ENCODE measurements around the gene KLF15.

The KLF15 gene

GRCh38 chr3:126319701-126320295, 37.4 kb downstream of the KLF15 start:
- no peak for DNase-seq

- no peak for DNase-seq
These were observed 39.9 kb downstream of the KLF15 start for GRCh38 chr3:126317029-126317996.

GRCh38 chr3:126316501-126316939, 40.7 kb downstream of the KLF15 start:
- no peak for DNase-seq

- DNase-seq: no peak
These were observed 41.2 kb downstream of the KLF15 start for GRCh38 chr3:126316031-126316461.

DNA sequence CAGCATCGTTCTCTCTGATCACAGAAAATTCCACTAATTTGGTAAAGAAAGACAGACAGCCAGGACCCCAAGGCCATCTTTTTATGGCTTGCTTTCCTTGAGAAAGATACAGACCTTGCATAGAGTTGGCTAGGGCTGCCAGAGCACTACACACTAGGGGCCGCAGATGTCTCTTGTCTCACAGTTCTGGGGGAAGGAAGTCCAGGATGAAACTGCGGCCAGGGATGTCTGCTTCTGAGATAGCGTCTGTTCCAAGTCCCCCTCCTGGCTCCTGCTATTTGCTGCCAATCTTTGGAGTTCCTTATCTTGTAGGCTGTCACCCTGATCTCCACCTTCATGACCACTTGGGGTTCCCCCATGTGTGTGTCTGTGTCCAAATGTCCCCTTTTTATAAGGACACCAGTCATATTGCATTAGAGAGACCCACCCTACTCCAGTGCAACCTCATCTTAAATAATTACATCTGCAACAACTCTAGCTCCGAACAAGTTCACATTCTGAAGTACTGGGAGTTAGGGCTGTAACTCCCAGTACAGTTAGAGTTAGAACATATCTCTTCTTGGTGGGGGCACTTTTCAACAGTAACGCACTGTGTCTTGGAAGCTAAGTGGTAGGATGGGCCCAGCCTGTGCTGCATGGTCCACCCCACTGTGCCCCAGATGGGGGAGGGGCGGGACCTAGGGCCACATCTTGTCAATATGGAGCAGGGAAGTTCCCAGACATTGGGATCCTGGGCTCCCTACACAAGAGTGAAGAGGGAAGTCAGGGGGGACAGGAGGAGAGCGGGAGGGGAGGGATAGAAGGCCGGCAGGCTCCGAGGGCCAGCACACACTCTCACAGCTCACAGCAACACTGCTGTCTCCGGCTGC, 42.2 kb downstream of the KLF15 start:
- no peak for DNase-seq

GRCh38 chr3:126314305-126314789, 42.9 kb downstream of the KLF15 start:
- no peak for DNase-seq

DNA sequence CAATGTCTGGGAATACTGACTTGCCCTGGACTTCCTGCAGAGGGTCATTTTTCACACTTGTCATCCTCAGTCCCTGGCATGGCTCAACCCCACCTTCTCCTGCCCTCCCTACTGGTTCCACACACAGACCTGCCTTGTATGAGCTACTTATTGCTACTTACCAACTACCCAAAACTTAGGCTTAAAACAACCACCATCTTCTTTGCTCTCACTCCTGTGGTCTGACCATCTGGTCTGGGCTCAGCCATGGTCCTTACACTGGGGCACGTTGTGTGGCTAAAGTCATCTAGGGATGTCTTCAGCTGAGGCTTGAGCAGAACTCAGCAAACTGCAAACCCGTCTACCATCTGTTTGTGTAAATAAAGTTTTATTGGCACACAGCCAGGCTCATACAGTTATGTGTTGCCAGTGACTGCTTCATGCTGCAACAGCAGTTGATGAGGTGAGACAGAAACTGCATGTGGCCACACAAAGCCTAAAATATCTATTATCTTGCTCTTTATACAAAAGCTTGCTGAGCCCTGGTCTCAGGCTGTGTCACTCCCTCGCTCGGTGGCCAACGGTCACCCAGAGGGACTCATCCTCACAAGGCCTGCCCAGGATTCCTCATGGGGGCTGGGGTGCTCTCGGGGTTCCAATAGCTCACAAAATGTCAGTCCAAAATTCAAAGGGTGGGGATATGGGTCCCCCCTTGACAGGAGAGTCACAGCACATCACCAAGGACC, 43.5 kb downstream of the KLF15 start:
- no peak for DNase-seq

- DNase-seq: no peak
These were observed 44.0 kb downstream of the KLF15 start for GRCh38 chr3:126313166-126313565.

- DNase-seq: no peak
These were observed 44.9 kb downstream of the KLF15 start for GRCh38 chr3:126312341-126312740.

- no peak for DNase-seq
These were observed 45.8 kb downstream of the KLF15 start for GRCh38 chr3:126311338-126311978.

GRCh38 chr3:126310816-126311215, 46.4 kb downstream of the KLF15 start:
- DNase-seq: no peak

DNA sequence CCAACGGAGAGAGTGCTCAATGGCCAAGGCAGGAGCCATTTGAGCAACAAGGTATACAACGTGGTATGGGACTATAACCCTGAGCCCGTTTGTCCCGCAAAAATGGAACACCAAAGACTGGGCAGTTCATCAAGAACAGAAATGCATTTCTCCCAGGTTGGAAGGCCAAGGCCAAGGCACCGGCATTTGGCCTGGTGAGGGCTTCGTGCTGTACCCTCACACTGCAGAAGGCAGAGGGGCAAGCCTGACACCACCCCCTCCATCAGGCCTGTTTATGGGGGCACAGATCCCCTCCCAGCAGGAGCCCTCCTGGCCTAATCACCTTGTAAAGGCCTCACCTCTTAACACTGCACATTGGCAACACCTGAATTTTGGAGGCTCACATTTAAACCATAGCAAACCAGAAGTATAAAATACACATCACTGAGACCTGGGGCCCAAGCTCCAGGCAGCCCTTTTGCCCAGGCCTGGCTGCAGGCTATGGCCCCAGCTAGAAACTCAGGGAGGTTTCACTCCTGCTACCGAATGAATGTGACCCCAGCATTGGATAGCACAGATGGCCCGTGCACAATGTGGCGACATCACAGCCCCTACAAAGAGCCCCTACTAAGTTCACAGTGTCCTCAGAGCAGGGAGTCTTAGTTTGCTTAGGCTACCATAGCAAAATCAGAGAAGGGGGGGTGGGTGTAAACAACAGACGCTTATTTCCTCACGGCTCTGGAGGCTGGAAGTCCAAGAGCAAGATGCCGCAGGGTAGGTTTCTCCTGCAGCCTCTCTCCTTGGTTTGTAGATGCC, 47.1 kb downstream of the KLF15 start:
- DNase-seq: no peak

DNA sequence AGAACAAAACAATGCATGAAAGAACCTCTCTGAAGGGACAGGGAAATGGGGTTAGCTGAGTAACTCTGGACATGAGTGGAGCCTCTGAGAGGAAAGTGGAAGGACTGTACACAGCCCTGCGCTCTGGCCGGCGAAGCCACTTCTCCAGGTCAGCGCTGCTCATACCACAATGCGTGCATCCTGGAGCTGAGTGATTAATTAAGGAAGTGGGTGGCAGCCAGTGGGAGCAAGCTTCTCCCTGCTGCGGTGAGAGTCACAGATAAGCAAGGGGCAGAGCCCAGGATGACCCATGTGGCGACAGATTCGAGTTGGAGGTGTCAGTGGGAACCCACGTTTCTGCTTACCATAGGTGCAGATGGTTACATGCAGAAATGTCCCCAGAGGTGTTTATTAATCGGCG, 48.0 kb downstream of the KLF15 start:
- no peak for DNase-seq

GRCh38 chr3:126308394-126309125, 48.6 kb downstream of the KLF15 start:
- DNase-seq: no peak

DNA sequence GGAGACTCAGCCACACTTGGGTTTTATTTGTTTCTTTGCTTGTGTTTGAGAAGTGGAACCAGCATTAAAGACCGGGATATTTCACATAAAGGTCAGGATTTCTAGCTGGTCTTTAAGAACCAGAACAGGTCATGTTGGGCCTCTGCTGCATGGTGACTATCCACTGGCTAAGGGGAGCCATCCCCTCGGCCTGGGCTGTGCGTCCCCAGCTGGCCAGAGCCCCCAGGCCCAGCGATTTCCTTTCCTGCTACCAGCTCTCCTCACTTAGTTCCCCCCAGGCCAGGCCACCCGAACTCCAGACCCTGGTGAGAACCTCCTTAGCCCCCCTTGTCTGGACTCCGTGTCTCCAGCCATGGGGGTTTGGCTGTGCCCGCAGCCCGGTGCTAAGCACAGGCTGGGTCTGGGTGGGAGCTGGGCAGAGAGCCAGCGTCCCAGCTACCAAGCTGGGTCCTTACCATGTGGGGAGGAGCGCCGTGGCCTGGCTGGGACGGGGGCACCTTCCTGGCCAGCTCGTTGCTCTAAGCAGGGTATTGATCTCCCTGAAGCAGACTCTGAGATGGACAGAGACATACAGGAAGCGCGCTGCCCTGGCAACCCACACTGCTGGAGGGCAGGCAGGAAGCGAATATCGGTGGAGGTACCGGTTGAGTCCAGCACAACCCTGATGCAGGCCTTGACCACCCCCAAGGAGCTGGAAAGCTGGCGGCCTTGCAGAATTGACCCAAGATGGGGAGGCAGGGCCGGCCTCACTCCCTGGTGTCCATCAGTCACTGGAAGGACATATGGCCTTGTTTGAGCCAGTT, 49.4 kb downstream of the KLF15 start:
- no peak for DNase-seq

GRCh38 chr3:126306888-126307482, 50.2 kb downstream of the KLF15 start:
- no peak for DNase-seq

DNA sequence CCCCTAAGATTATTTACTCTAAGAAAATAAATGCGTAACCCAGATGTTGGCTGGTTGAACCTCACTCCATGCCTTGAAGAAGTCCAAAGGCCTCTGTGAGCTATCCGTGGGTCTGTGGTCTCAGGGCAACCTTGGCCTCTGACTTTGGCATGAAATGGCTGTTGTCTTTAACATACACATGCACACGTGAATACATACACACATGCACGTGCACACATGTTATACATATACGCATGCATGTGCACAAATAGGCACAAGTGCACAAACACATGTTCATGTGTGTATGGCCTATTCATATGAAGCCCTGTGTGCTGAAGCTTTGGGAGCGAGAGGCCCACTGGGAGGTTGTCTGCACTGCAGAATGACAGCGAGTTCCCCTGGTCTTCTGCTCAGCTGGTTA, 50.8 kb downstream of the KLF15 start:
- DNase-seq: no peak

GRCh38 chr3:126305427-126305826, 51.8 kb downstream of the KLF15 start:
- DNase-seq: no peak

GRCh38 chr3:126304704-126305103, 52.5 kb downstream of the KLF15 start:
- no peak for DNase-seq

Measured in CD4-positive, alpha-beta T cell treated with Interferon alpha-2 for 1 hour (primary cell).